Spleen (tissue), 11 donors: ENCODE results near the gene PPP2R5D. TPM values are rescaled to one million over a fixed set of nuclear protein-coding genes. Genes with fewer than 3 reads are reported as not detected.
"Not testable (repeated sequence)": the region's sequence is repeated elsewhere in the genome, so short reads cannot be mapped to it uniquely, and the experiment has no call there.

Experiments
- DNase-seq: peaks from one replicate; pipeline ENCODE4 v3.0.0-alpha.2; 2020
- H3K27ac ChIP-seq, 8 donors: fragments of 200-600 bp; sonication (generic) in 7 of 8; 1 replicate in 4 of 8; 2 replicates in 4 of 8; pipeline versions ENCODE4 v1.5.0 to v1.8.0; 2016 to 2021; ENCODE audit warnings: inconsistent platforms in 4 of 8, mild to moderate bottlenecking in 4 of 8, moderate library complexity in 1 of 8
- H3K27me3 ChIP-seq, 7 donors: fragments of 200-600 bp; sonication (generic) in 6 of 7; replicated peaks in 1 of 7; 1 replicate in 4 of 7; 2 replicates in 3 of 7; pipeline versions ENCODE4 v1.5.0 to v1.8.0; 2016 to 2021; ENCODE audit warnings: inconsistent platforms in 3 of 7, mild to moderate bottlenecking in 1 of 7
- H3K36me3 ChIP-seq, 6 donors: fragments of 200-600 bp; sonication (generic) in 5 of 6; 1 replicate in 4 of 6; 2 replicates in 2 of 6; pipeline versions ENCODE4 v1.5.0 to v1.8.0; 2016 to 2021; ENCODE audit warnings: inconsistent platforms in 2 of 6
- H3K4me1 ChIP-seq, 6 donors: fragments of 200-600 bp; sonication (generic) in 5 of 6; 1 replicate in 3 of 6; 2 replicates in 3 of 6; pipeline versions ENCODE4 v1.5.0 to v1.8.0; 2016 to 2021; ENCODE audit warnings: inconsistent platforms in 3 of 6
- H3K4me3 ChIP-seq, 8 donors: fragments of 200-600 bp; sonication (generic) in 7 of 8; 1 replicate in 4 of 8; 2 replicates in 4 of 8; pipeline versions ENCODE4 v1.5.0 to v1.8.0; 2016 to 2021; ENCODE audit warnings: inconsistent platforms in 4 of 8, mild to moderate bottlenecking in 4 of 8, moderate library complexity in 2 of 8
- H3K9me3 ChIP-seq, 8 donors: fragments of 200-600 bp; sonication (generic) in 7 of 8; 1 replicate in 4 of 8; 2 replicates in 4 of 8; pipeline versions ENCODE4 v1.5.0 to v1.8.0; 2016 to 2021; ENCODE audit warnings: inconsistent platforms in 4 of 8
- CTCF ChIP-seq, 11 experiments: fragments of 200-600 bp in 7 of 11; fragments of 450-650 bp in 4 of 11; sonication (generic) in 4 of 11; IDR thresholded peaks in 8 of 11; conservative IDR thresholded peaks in 3 of 11; 1 replicate in 7 of 11; 2 replicates in 4 of 11; pipeline versions ENCODE4 v1.4.0 to v1.8.0; 2016 to 2021; ENCODE audit warnings: antibody characterized with exemption in 11 of 11, inconsistent platforms in 4 of 11, mild to moderate bottlenecking in 1 of 11
- POLR2A ChIP-seq, 3 donors: fragments of 450-650 bp; IDR thresholded peaks; one replicate each; pipeline ENCODE4 v1.5.1; 2017; ENCODE audit warnings: antibody characterized with exemption in 3 of 3, mild to moderate bottlenecking in 1 of 3
- POLR2AphosphoS5 ChIP-seq, 3 donors: sonication (generic); formaldehyde crosslinking; IDR thresholded peaks; one replicate each; pipeline ENCODE4 v1.5.1; 2017; ENCODE audit warnings: antibody characterized with exemption in 3 of 3
- WGBS, 5 donors: extraction: QIAGEN DNeasy Blood & Tissue Kit in 3 of 5; methylation state at CpG; one replicate each; pipeline versions ENCODE4 v1.1.5 to v1.1.7; 2013 to 2018; 5-methylcytosine and 5-hydroxymethylcytosine counted together
- intact Hi-C: fragments of 100-400 bp; cut with DNase I; formaldehyde crosslinking; loops from one replicate; pipeline ENCODE4 v1.15.0; 2023; ENCODE audit warnings: low total_unique reads
- polyA plus RNA-seq, 3 donors: library from polyadenylated mRNA; stranded (reverse); fragments of 200-250 nt; gene quantifications; one replicate each; pipeline ENCODE4 v1.2.1, GENCODE V29; 2013
- total RNA-seq, 7 donors: library from RNA; depleted of rRNA in 3 of 7; stranded (reverse); fragments of >200 nt in 3 of 7; fragmentation: NEBNext Ultra II Directional in 4 of 7; extraction: Animal tissue kit (Norgen Biotek cat#: 25700) in 4 of 7; gene quantifications; one replicate each; pipeline versions ENCODE4 v1.1.0 to v1.2.1, GENCODE V29; 2016 to 2021
- donor health status: healthy with polysubstance abuse.
- donor health status: DM: no; HTN: no; CAD: no; lungs with moderate emphysema.
- donor health status: DM: no; HTN: no; CAD: no.
- donor health status: Bipolar disorder and iron deficiency.
- donor health status: healthy.
- donor health status: DM: no; HTN: no; CAD: no.
- donor health status: DM: yes; HTN: yes; CAD: no.

The PPP2R5D gene
- total and polyA plus RNA-seq, 10 donors = 15.3 to 40.2 (median 25.5) TPM

GRCh38 chr6:42940493-42941045 lies 43.8 kb upstream of the PPP2R5D start:
- peaks cover 0 to 32% (median 3%) of the 10 kb centered on the region in 6 donors for H3K4me1 ChIP-seq
- 87 to 99% (median 96%) methylated on average over 4 to 6 of the region's 6 CpGs for WGBS, 5 donors

GRCh38 chr6:42941356-42941755 lies 43.0 kb upstream of the PPP2R5D start:
- H3K4me3 ChIP-seq, H3K27me3 ChIP-seq, intact Hi-C loops, H3K27ac ChIP-seq, H3K9me3 ChIP-seq, DNase-seq: not testable (repeated sequence)
- Histone ChIP-seq H3K36me3 (peaks cover 3 to 100% (median 84%) of the 10 kb centered on the region in 6 donors), H3K4me1 (peaks cover 0 to 24% (median 0%) of the 10 kb centered on the region in 6 donors)
- 92 to 100% (median 96%) methylated on average over 5 of the region's 5 CpGs for WGBS, 5 donors

More at GRCh38 chr6:42940493-42941045, 43.8 kb upstream of the PPP2R5D start:
- Histone ChIP-seq H3K27ac (peak overlapping the region in 2 of 8 donors; percentile 7 to 30), H3K4me3 (no peak overlapping the region), H3K27me3 (no peaks in the 10 kb centered on the region), H3K9me3 (no peaks in the 10 kb centered on the region), H3K36me3 (peaks cover 3 to 100% (median 91%) of the 10 kb centered on the region in 6 donors)
- no peak for DNase-seq
- intact Hi-C loops = no loop called here
- TF ChIP-seq POLR2AphosphoS5 (IDR thresholded peaks at IDR 0.05) (peak in 1 of 3 donors; percentile 50), POLR2A (IDR thresholded peaks at IDR 0.05) (no peak), CTCF (IDR thresholded peaks at IDR 0.05 in 8 of 11, conservative IDR thresholded peaks at IDR 0.05 in 3 of 11) (no peak)

GRCh38 chr6:42942444-42942843 lies 41.9 kb upstream of the PPP2R5D start:
- TF ChIP-seq POLR2A (IDR thresholded peaks at IDR 0.05) = no peak
- TF ChIP-seq POLR2AphosphoS5 (IDR thresholded peaks at IDR 0.05) = peak in 2 of 3 donors; percentile 9 to 27
- TF ChIP-seq CTCF (IDR thresholded peaks at IDR 0.05 in 8 of 11, conservative IDR thresholded peaks at IDR 0.05 in 3 of 11) = no peak
- H3K27ac ChIP-seq = no peak overlapping the region
- WGBS, 5 donors = 75 to 85% (median 82%) methylated on average over 7 of the region's 7 CpGs
- no peaks in the 10 kb centered on the region for H3K9me3 ChIP-seq
- DNase-seq = no peak
- peaks cover 0 to 100% (median 73%) of the 10 kb centered on the region in 6 donors for H3K36me3 ChIP-seq
- peaks cover 0 to 13% (median 0%) of the 10 kb centered on the region in 6 donors for H3K4me1 ChIP-seq
- H3K27me3 ChIP-seq = no peaks in the 10 kb centered on the region
- no peak overlapping the region for H3K4me3 ChIP-seq
- intact Hi-C loops = no loop called here

- no peak for DNase-seq
- no peak overlapping the region for H3K27ac ChIP-seq
- TF ChIP-seq POLR2AphosphoS5 (IDR thresholded peaks at IDR 0.05) = no peak
- TF ChIP-seq CTCF (IDR thresholded peaks at IDR 0.05 in 8 of 11, conservative IDR thresholded peaks at IDR 0.05 in 3 of 11) = no peak
- TF ChIP-seq POLR2A (IDR thresholded peaks at IDR 0.05) = no peak
- H3K9me3 ChIP-seq = no peaks in the 10 kb centered on the region
- intact Hi-C loops = no loop called here
- H3K36me3 ChIP-seq = peaks cover 0 to 59% (median 25%) of the 10 kb centered on the region in 6 donors
- no peaks in the 10 kb centered on the region for H3K27me3 ChIP-seq
- H3K4me3 ChIP-seq = no peak overlapping the region
- H3K4me1 ChIP-seq = no peaks in the 10 kb centered on the region
Observed at GRCh38 chr6:42947950-42948349, 36.4 kb upstream of the PPP2R5D start.
